ENCODE data around the gene KIF6.

Gene KIF6

DNA sequence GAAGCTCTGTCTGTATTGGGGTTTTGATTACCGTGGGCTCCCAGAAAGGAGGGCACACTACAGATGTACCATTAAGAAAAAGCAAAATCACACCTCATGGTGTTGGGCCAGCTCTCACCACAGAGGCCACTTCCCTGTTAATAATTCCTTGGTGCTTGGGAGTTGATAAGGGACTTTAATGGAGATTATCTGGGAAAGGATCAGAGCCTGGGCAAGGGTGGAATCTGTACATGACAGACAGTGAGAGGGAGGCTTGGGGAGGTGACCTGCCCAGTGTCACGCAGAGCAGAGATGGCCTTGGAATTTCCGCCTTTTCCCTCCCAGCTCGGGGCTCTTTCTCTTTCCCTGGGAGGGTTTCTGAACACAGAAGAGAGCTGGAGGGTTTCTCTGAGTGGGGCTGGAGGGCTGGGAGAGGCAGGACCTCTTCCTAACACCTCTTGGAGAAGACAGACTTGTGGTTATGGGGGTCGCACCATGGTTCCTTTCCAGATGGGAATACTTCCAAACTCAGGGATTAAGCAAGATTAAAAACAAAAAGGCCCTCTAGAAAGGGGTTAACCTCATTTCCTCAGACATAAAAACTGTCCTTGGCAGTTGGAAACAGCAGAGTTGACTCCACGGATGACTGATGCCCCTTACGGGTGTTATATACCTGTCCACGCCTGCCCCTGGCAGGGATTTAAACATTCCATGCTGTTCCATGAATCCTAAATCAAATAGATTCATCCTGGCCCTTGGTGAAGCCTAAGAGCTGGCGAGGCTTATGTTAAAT, 385.9 kb downstream of the KIF6 start:
- no peak for DNase-seq

GRCh38 chr6:39338397-39338796, 386.8 kb downstream of the KIF6 start:
- no peak for DNase-seq

DNA sequence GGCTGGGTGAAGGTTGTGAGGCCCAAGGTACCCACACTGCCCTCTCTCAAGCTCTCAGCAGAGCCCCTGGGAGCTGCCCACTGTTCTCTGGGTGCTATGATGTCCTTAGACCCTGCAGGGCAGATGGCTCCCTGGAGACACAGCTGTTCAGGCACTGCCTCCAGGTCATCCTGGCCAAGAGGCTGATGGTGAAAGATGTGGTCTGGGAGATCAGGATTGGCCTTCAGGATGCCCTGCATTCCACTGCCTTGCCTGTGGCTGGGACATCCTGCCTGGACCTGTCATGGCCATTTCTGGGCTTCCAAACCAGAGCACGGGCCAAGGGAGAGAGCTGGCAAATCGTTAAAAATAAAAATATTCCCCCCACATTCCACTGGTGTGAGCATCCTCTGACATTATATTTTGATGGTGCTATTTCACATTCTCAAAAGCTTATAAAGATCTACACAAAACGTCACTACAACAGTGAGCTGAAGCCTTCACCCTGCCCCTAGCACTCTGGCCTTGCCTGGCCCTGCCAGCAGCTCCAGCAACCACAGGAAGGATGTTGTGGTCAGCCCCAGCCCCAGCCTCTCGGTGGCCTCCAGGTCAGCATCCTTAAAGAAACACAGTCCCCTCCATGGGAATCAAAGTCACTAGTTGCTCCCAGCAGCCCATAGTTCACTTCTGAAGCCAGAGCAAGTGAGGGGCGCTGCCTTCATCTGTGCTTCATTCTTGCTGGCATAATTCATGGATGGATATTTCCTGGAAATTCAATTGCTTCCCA, 389.2 kb downstream of the KIF6 start:
- no peak for DNase-seq

- DNase-seq = no peak
Observed at GRCh38 chr6:39333644-39334438, 391.4 kb downstream of the KIF6 start.

DNA sequence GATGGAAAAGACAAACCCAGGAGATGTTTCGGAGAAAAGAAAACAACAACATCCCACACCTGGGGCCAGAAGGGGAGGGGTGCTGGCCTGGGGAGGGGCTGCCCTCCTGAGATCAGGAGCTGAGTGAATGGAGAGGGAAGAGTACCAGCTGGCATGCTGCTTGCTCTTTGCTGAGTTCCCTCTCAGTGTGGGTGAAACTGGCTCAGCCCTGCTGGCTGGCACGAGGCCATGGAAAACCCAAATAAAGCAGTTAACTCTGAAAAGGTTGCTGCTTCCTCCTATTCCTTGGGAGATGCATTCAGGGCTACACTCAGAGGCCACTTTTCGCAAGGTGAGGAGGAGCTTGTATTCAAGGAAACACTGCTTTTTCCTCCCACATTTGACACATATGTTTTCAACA, 394.7 kb downstream of the KIF6 start:
- peak; percentile 80 for DNase-seq

GRCh38 chr6:39330057-39330456, 395.2 kb downstream of the KIF6 start:
- DNase-seq = no peak

DNA sequence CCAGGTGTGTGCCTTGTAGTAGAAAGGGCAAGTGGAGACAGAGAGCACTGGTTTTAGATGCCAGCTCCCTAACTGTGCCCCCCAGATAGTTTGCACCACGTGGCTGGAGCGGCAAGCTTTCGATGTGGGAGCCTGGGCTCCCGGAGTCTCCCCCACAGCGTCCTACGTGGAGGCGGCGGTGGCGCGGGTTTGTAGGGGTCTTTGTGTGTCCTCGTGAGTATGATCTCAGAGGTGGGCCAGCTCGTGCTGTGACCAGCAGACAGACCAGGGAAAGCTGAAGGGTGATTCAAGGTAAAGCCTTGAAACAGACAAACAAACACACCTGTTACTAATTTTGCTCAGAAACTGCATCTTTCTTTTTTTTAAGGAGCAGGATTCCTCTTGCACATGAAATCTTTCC, 397.1 kb downstream of the KIF6 start:
- no peak for DNase-seq

DNA sequence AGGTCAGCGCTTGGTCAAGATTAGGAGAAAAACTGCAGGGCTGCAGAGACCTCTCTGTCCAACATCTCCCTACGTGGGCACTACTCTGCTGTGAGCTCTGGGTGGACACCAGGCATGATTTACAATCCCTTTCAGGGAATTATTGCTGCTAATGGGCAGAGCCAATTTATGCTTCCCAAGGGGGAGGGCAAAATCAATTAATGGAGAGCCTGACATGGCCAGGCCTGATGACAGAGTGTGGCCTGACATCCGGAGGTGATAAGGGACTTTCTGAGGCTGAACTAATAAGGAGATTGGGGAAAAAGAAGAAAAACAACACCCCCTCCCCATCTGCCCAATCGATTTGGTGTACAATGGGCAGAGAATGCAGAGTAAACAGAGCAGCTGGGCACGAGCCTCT, 397.7 kb downstream of the KIF6 start:
- DNase-seq = no peak

- no peak for DNase-seq
Observed at GRCh38 chr6:39322306-39322850, 402.8 kb downstream of the KIF6 start, which contains the start of gene KCNK16. Gene KCNK16 (minus strand): TSS chr6:39322702. CDS start chr6:39322540, 162 bp downstream.

GRCh38 chr6:39321761-39322160, 403.4 kb downstream of the KIF6 start:
- no peak for DNase-seq

- no peak for DNase-seq
Observed at GRCh38 chr6:39320363-39320984, 404.7 kb downstream of the KIF6 start.

GRCh38 chr6:39319621-39320362, 405.4 kb downstream of the KIF6 start:
- no peak for DNase-seq

DNA sequence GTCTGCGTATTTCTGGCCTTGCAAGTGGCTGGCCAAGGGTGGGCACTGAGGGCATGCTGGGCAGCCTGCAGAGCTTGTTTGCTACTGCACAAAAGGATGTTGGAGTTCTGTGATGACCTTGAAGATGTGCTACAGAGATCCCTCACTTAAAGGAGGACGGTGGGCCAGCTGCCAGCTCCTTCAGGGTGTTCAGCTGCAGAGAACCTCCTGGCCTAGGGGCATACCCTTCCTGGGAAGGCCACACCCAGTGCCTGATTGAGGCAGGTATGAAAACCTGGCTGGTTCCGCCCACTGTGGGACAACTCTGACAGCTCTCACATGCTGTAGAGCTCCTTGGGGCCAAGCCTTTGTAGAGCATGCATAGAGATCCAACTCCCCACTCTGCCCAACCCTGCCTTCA, 408.0 kb downstream of the KIF6 start:
- DNase-seq = no peak

- no peak for DNase-seq
Observed at GRCh38 chr6:39314273-39314795, 410.9 kb downstream of the KIF6 start, which contains the start of gene KCNK17. Gene KCNK17 (minus strand): TSS chr6:39314419. CDS start chr6:39314320, 99 bp downstream.

- DNase-seq = no peak
Observed at GRCh38 chr6:39313526-39314272, 411.5 kb downstream of the KIF6 start.

GRCh38 chr6:39312912-39313525, 412.2 kb downstream of the KIF6 start:
- DNase-seq = no peak

DNA sequence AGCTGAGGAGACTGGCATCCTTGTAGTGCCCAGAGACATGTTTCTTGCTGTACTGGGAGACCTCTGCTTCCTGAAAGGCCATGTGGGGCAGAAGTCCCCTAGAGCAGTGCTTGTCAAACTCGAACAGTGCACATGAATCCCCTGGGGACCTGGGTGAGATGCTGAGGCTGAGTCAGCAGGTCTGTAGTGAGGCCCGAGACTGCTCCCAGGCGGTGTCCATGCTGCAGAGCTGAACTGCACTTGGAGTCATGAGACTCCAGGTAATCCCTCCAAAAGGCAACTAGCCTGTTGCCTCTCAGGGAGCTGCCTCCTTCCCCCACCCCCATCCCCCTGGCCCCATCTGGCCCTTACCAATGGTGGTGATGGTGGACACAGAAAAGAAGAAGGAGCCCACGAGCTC, 414.7 kb downstream of the KIF6 start:
- DNase-seq = no peak

- DNase-seq = peak; percentile 50
Observed at GRCh38 chr6:39309942-39310531, 415.2 kb downstream of the KIF6 start.

DNA sequence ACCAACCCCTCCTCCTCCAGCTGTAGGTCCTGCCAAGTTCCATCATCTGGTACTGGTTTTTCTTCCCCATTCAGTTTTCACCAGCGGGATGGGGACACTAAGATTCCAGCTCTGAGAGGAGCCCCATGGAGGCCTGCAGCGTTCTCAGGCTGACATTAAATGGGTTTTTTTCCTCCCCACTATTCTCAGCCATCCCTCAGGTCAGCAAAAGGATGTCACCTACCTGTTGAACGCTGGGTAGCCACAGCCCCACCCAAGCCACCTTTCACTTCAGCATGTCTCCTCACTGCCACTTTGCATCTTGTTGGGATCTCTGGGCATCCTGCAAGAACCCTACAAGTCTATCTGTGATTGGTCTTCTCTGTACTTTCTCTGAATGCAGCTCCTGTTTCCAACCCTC, 417.7 kb downstream of the KIF6 start:
- DNase-seq = no peak

DNA sequence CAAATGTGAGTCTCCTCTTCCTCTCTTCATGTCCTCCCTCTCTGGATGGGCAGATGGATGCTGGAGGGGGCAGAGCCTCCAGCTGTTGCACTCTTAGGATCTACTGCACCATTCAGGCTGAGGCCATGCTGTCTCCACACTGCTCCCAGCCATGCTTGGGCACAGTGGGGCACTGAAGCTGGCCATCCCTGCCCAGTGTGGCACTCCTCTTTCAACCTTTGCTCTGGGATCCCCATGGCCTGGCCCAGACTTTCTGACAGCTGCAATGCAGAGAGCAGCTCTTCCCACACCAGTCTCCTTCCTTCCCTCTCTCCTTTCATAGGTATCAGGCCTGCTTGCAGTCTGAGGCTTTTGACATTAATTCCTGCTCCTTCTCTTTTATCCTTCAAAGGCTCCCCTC, 420.3 kb downstream of the KIF6 start:
- DNase-seq = no peak

Data from NCI-H1105 treated with DMSO at 0.1 percent for 48 hours (cell line).